T-helper 1 cell (primary cell): Measurements from ENCODE around the gene YBX3.

ENCODE experiments used
- DNase-seq, 5 donors: peaks; one replicate each; pipeline ENCODE4 v3.0.0-alpha.2; 2012 to 2020

The YBX3 gene

GRCh38 chr12:10668526-10668925 is 54.6 kb downstream of the YBX3 start:
- no peak for DNase-seq

GRCh38 chr12:10667581-10667980 is 55.5 kb downstream of the YBX3 start:
- no peak for DNase-seq

- no peak for DNase-seq
Observed at GRCh38 chr12:10664499-10664898, 58.6 kb downstream of the YBX3 start.

GRCh38 chr12:10663869-10664268 is 59.3 kb downstream of the YBX3 start:
- DNase-seq, result no peak

GRCh38 chr12:10661338-10661737 is 61.8 kb downstream of the YBX3 start:
- DNase-seq, result no peak

- DNase-seq, result no peak
Observed at GRCh38 chr12:10654003-10654402, 69.1 kb downstream of the YBX3 start.

GRCh38 chr12:10652192-10652591 is 70.9 kb downstream of the YBX3 start:
- no peak for DNase-seq
